HG03139 (cell line): ENCODE data around the gene SHKBP1.
A peak's percentile ranks its signal among the peaks of the same experiment; 100 is the strongest.

ENCODE experiments used
- ATAC-seq: cut with Tn5 transposase; IDR thresholded peaks from one replicate; pipeline ENCODE4 v1.9.1; 2021; ENCODE audit not compliant: unreplicated experiment

Gene SHKBP1

GRCh38 chr19:40599331-40599901 is 22.7 kb downstream of the SHKBP1 start:
- no peak for ATAC-seq

GRCh38 chr19:40599902-40600569 is 23.4 kb downstream of the SHKBP1 start:
- ATAC-seq = no peak

- ATAC-seq = no peak
Observed at GRCh38 chr19:40600570-40601133, 24.0 kb downstream of the SHKBP1 start.

- ATAC-seq = no peak
Observed at GRCh38 chr19:40601134-40601974, 24.7 kb downstream of the SHKBP1 start, which contains the start of gene LTBP4. Gene LTBP4, plus strand, starts transcription at chr19:40601369. Its CDS starts 19 bp downstream, at chr19:40601388.

DNA sequence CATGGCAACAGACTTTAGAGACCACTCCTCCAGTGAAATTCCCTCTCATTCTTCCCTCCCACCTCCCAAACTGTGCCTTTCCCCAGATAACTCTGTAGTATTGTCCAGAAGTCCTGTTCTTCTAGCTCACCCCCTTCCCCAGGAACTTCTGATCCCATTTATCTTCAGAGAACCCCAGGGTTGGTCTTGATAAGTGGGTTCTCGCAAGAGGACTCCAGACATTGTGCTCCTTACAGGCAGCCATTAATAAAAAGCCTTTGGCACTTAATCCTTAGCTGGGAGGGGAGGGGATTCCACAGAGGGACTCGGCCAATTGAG is 26.4 kb downstream of the SHKBP1 start:
- no peak for ATAC-seq

- peak; percentile 57 for ATAC-seq
Observed at GRCh38 chr19:40603389-40604170, 26.9 kb downstream of the SHKBP1 start.

DNA sequence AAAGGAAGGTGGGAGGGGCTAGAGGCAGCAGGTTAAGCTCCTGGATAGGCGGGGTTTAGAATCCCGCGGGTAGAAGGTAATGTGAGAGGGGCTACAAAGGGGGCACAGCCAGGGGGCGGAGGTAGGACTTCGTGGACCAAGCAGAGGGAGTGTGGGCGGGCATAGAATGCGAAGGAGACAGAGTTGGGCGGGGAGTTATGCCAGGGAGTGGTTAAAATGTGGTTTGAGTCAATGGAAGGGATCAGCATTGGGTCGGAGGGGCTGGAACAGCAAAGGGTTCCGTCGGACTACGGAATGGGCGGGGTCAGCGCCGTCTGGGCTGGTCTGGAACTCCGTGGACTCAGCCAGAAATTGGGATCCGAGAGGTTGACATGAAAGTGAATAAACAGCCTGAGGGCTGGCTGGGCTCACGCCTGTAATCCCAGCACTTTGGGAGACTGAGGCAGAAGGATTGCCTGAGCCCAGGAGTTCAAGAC is 27.5 kb downstream of the SHKBP1 start:
- no peak for ATAC-seq

GRCh38 chr19:40604647-40605215 is 28.1 kb downstream of the SHKBP1 start:
- ATAC-seq = no peak

DNA sequence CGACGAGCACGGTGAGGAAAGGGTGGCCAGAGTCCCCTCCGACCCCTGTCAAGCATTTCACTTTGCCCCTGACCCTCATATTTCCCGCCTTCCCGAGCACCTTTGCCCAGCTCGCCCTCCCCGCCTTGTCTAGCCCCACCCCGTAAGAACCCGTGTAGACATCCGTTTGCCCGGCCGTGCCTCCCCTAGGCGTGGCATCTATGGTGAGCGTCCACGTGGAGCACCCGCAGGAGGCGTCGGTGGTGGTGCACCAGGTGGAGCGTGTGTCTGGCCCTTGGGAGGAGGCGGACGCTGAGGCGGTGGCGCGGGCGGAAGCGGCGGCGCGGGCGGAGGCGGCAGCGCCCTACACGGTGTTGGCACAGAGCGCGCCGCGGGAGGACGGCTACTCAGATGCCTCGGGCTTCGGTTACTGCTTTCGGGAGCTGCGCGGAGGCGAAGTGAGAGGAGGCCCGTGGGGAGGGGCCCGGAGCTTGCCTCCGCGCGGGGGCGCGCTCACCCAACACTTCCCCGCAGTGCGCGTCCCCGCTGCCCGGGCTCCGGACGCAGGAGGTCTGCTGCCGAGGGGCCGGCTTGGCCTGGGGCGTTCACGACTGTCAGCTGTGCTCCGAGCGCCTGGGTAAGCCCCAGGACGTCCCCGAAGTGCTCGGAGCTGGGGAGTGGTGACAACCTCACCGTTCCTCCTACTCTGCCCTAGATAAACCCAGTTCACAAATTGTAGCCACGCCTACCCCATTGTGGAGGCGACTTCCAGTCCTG is 28.7 kb downstream of the SHKBP1 start:
- no peak for ATAC-seq

DNA sequence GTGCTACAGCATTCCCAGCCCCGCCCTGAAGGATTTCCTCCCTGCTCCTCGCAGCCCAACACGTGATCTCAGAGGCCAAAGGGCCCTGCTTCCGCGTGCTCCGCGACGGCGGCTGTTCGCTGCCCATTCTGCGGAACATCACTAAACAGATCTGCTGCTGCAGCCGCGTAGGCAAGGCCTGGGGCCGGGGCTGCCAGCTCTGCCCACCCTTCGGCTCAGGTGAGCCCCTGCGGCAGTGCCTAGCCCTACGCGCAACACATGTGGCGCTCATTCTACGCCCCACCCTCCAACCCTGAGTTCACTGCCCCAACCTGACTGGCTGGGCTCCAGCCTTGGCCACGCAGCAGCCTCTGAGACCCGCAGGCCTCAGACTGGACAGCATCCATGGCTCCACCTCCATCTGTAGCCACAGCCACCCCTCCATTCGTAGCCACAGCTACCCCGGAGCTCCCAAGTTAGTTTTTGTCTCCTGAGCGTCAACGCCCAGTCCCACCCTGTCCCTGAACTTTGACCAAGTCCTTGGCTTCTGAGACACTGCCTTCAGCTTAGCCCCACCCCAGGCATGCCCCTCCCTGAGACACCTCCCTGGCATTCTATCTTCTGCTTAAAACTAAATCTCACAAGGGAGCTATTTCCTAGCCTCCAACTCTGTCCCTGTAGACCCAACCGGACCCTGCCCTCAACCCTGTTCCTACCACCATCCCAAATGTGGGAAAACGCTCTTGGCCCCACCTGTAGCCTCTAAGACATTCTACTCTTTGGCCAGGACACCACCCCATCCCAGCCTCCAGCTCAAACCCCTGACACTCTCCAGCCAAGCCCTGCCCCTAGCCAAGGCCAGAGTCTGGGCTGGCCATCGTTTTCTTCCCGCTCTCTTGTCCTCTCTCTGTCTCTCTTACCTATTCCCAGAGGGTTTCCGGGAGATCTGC is 30.9 kb downstream of the SHKBP1 start:
- ATAC-seq = no peak

DNA sequence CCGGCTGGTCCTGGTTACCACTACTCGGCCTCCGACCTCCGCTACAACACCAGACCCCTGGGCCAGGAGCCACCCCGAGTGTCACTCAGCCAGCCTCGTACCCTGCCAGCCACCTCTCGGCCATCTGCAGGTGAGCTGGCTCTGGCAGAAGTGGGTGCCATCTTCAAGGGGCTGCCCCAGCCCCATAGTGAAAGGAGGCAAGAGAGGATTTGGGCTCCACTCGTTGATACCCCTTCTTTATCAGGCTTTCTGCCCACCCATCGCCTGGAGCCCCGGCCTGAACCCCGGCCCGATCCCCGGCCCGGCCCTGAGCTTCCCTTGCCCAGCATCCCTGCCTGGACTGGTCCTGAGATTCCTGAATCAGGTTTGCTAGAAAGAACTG is 31.6 kb downstream of the SHKBP1 start:
- ATAC-seq = no peak

DNA sequence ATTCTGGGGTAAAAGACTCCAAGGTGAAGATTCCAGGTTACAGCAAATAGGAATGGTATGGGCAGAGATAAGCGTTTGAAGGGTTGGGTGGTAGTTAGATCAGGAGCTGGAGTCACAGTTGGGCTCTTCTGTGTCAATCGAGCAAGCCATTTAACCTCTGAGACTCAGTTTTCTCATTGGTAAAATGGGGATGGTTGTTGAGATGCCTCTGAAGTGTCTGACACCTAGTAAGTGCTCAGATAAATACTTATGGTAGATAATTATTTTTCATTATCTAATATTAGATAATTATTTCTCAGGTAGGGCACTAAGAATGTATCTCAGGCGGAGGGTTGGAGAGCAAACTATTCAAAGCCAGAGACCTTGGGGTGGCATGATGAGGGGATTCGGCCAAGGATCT is 32.3 kb downstream of the SHKBP1 start:
- no peak for ATAC-seq

DNA sequence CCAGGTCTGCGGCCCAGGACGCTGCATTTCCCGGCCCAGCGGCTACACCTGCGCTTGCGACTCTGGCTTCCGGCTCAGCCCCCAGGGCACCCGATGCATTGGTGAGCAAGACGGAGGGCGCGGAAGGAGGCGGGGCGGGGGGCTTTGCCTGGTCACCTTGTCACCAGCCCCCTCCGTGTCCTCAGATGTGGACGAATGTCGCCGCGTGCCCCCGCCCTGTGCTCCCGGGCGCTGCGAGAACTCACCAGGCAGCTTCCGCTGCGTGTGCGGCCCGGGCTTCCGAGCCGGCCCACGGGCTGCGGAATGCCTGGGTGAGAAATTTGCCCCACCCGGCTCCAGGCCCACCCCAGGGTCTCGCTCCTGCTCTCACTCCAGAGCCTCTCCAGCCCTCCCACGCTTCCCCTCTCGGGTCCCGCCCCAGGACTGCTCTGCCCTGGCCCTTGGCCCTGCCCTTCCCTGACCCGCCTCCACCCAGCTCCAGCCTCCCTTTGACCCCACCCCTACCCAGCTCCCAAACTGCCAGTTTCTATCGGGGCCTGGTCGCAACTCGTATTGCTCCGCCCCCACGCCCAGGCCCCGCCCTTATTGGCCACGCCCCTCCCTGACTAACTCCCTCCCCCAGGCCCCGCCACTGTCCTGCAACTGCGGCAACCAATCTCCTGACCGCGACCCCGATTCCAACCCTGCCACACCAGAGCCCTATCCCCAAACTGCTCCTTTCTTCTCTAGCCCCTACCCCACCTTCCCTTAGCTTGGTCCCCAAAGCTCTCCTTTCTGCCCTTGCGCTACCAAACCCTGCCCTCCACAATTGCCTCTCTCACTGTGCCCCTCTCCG is 33.1 kb downstream of the SHKBP1 start:
- ATAC-seq = peak; percentile 35

- no peak for ATAC-seq
Observed at GRCh38 chr19:40610396-40611064, 33.9 kb downstream of the SHKBP1 start.

- no peak for ATAC-seq
Observed at GRCh38 chr19:40611096-40611495, 34.4 kb downstream of the SHKBP1 start.

GRCh38 chr19:40611900-40612698 is 35.4 kb downstream of the SHKBP1 start:
- no peak for ATAC-seq
